ENCODE data around the gene TDRD5.
"Not testable (repeated sequence)": the region's sequence is repeated elsewhere in the genome, so short reads cannot be mapped to it uniquely, and the experiment has no call there.

TDRD5 gene

DNA sequence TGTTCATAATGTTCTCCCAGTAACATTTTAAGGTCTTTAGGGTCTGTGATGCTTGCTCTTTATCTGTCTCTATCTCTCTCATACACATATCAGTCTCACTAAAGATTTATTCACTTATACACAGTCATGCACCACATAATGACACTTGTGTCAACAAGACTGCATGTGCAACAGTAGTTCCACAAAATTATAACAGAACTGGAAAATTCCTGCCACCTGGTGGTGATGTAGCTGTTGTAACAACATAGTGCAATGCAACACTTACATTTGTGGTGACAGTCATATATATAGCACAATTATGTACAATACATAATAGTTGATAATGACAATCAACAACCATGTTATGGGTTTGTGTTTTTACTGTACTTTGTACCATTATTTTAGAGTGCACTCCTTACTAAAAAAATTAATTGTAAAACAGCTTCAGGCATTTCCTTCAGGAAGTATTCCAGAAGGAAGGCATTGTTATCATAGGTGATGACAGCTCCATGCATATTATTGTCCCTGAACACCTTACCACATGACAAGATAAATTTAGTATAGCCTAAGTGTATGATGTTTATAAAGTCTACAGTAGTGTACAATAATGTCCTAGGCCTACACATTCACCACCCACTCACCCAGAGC is 8.1 kb downstream of the TDRD5 start:
- DNase-seq = peak; percentile 49

GRCh38 chr1:179601093-179601492 is 9.5 kb downstream of the TDRD5 start:
- DNase-seq = no peak

DNA sequence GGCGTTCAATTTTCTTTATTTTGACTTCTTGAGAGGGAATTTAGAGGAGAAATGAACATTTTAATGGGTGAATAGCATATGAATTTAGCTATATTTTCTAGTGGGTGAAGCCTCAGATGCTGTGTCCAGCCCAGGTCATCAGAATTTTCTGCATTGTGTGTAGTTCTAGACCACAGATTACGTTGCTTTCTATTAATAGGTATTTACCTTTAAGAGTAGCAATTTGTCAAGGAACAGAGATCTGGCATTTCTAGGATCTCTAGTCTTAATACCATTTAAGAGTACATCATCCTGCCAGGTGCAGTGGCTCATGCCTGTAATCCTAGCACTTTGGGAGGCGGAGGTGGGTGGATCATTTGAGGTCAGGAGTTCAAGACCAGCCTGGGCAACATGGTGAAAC is 20.7 kb downstream of the TDRD5 start:
- DNase-seq = no peak

- DNase-seq = no peak
These were observed 39.1 kb downstream of the TDRD5 start for GRCh38 chr1:179630719-179631118.

DNA sequence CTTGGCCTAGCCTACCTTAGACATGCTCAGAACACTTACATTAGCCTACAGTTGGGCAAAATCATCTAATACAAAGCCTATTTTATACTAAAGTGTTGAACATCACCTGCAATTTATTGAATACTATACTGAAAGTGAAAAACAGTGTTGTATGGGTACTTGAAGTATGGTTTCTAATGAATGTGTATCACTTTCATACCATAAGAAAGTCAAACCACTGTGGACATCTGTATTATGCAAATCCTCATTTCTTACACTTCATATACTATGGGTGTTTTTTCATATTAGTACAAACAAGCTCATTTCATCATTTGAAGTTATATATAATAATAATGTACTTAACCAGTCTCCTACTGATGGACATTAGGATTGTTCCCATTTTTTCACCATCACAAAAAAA is 41.2 kb downstream of the TDRD5 start:
- no peak for DNase-seq

GRCh38 chr1:179637211-179637860 is 45.7 kb downstream of the TDRD5 start:
- DNase-seq = no peak

- DNase-seq = no peak
These were observed 69.4 kb downstream of the TDRD5 start for GRCh38 chr1:179661018-179661417.

DNA sequence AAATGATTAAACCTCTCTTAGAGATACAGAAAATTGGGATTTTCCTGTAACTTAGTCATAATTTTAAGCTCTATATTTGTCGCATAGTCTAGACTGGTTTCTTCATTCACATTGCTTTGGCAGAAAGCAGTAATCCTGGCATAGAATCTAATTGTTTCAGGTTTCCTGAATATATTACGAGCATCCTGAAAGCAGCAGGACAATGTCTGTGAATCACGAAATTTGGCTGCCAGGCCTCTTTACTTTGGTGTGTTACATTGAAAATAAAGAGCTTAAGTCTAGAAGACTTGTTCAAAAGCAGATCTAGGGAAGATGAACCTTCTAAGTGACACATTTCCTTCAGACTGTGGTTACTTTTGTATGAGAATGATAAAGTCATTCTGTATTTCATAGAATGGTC is 72.2 kb downstream of the TDRD5 start:
- no peak for DNase-seq

DNA sequence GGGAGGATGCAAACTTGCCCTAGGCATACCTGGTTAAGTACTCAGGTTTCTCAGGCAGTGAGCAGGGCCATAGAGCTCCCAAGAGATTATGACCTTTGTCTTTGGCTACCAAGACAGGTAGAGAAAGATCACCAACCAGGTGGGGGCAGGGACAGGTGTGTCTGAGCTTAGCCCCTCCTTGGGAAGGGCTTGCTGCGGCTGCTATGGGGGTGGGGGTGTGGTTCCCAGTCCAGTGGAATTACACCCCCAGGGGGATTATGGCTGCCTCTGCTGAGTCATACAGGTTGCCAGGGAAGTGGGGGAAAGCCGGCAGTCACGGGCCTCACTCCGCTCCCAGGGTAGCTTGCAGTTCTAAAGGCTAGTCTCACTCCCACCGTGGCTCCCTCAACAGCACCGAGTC is 86.2 kb downstream of the TDRD5 start:
- DNase-seq = no peak

- DNase-seq = not testable (repeated sequence)
These were observed 102.9 kb downstream of the TDRD5 start for GRCh38 chr1:179694530-179694929.

DNA sequence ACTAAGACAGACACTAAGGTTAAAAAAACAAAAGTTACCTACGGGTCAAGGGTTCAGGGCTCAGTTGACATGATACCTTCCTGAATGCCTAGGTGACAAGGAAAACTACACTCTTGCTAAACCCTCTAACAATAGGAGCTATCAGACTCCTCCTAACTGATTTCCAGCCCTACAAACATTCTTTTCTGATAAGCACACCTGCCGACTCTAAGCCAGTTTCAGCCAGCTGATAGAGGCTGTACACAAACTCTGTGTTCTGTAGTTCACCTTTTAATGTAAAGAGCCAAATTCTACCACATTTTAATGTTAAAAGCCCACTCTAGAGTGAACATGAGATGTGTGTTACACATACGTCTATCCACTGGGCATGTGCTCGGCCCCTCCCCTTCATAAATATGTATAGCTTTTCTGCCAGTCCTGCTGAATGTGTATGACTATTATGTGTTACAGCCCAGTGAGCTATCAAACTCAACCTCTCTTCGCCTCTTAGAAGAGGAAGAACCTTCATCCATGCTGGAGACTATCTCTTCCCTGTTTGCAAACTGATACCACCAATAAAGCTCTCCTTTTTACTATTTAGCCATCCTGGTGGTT is 111.4 kb downstream of the TDRD5 start:
- DNase-seq = no peak

GRCh38 chr1:179706339-179706941 is 114.8 kb downstream of the TDRD5 start:
- DNase-seq = peak; percentile 90

GRCh38 chr1:179707406-179707805 is 115.8 kb downstream of the TDRD5 start:
- peak; percentile 33 for DNase-seq

DNA sequence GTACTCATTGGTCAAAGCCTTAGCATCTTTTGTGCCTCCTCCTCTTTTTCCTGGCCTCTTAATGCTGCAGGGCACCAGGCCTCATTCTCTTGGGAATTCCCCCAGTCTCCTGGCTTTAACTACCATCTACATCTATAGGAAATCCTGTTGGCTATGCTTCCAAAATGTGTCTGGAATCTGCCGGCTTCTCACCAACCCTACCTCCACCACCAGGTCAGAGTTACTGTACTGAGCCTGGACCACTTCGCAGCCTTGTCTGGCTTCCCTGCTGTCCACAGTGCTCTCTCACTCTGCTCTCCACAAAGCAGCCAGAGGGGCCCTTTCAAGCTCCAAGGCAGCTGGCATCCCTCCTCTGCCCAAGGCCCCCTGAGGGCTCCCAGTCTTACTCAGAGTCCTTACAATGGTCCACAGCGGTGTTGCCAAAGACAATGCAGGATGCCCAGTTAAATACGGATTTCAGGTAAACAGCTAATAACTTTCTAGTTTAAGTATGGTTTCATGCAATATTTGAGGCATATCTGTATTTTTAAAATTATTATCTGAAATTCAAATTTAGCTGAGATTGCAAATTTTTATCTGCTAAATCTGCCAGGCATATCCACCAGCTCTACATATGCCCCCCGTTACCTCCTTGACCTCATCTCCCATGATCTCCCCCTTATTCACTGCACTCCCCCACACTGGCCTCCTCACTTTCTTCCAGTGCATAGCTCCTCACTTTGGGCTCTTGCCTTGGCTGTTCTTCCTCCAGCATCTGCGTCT is 117.0 kb downstream of the TDRD5 start:
- no peak for DNase-seq

GRCh38 chr1:179709841-179710329 is 118.3 kb downstream of the TDRD5 start:
- DNase-seq = peak; percentile 74

DNA sequence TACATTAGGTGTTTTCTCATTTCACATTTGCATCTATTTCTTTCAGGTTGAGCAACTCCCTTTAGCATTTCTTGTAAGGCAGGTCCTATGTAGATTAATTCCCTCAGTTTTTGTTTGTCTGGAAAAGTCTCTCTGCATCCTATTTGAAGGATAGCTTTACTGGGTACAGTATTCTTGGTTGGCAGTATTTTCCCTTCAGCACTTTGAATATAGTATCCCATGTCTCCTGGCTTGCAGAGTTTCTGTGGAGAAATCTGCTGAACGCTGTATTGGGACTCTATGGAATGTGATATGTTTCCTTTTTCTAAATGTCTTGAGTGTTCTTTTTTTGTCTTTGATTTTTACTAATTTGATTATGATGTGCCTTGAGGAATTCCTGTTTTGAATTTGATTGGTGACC is 122.5 kb downstream of the TDRD5 start:
- no peak for DNase-seq

DNA sequence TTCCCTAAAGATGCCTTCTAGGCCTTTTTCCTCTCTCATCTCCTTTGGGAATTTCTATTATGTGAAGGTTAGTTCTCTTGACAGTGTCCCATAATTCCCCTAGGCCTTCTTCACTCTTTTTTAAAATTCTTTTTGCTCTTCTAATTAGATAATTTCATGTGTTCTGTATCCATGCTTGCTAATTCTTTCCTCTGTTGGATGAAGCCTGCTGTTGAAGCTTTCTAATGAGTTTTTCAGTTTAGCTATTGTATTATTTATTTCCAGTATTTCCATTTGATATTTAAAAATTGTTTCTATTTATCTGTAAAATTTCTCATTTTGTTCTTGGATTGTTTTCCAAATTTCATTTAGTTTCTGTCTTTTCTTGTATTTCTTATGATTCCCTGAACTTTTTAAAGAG is 123.0 kb downstream of the TDRD5 start:
- no peak for DNase-seq

DNA sequence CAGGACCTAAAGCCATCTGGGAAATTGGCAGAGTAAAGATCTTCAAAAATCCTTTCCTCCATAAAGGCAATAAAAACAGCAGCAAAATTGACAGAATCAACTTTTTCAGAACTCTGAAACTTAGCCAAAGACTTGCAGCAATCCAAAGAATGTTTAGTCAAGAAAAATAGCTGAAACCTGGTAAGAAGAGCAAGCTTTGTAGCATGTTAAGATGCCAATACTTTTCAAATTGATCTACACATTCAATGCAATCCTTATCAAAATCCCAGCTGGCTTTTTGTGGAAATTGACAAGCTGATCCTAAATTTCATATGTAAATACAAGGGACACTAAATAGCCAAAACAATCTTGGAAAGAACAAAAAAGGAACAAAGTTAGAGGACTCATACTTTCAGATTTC is 127.6 kb downstream of the TDRD5 start:
- DNase-seq = no peak

DNA sequence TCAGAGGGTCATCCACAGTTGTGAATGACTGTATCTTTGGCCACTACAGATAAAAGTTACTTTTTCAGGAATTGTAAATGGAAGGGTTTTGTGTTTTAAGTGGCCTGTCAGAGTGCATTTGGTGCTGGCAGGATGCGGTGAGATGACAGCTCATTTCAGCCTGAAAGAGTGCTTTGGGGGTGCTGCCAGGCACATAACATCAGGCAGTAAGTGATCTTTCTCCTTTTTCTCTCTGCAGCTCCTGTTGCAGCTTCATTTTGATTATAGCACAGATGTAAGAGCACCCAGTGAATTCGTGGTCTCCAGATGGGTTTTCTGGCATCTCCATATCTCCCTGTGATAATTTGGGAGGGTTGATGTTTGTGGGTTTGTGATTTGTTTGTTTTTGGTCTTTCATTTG is 136.6 kb downstream of the TDRD5 start:
- DNase-seq = peak; percentile 70

DNA sequence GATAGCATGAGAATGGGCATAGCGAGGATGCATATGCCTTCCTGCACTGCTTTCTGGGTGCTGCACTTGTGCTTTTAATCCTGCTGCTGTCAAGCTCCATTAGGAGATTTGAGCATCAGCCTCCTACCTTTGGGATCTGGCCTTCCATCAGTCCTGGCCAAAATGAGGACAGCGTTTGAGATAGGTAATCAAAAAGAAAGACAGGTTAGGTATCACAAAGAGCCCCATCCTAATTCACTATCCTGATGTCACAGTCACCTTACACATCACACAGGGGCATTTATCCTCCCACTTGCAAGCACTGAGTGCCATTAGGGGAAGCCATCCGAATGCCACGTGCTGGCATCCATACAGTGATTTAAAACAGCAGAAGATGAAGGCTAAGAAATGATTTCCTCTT is 138.2 kb downstream of the TDRD5 start:
- peak; percentile 61 for DNase-seq

- no peak for DNase-seq
These were observed 140.0 kb downstream of the TDRD5 start for GRCh38 chr1:179731643-179732042.

All from eye (tissue), 1 donor.